Adrenal gland (tissue), 5 donors: ENCODE results near the gene RAB6A.
"Not testable (repeated sequence)": the region's sequence is repeated elsewhere in the genome, so short reads cannot be mapped to it uniquely, and the experiment has no call there.

Experiments used
- CTCF ChIP-seq, 6 experiments: fragments of 450-650 bp in 4 of 6; fragments of 200-600 bp in 2 of 6; sonication (generic) in 1 of 6; IDR thresholded peaks; 1 replicate in 5 of 6; 2 replicates in 1 of 6; pipeline versions ENCODE4 v1.5.1 to v1.8.0; 2016 to 2021; ENCODE audit warnings: antibody characterized with exemption in 6 of 6, mild to moderate bottlenecking in 2 of 6, moderate library complexity in 1 of 6
- POLR2A ChIP-seq, 2 donors: fragments of 450-650 bp; IDR thresholded peaks; one replicate each; pipeline ENCODE4 v1.6.1; 2017; ENCODE audit warnings: antibody characterized with exemption in 2 of 2, mild to moderate bottlenecking in 2 of 2, moderate library complexity in 1 of 2
- donor health status: DM: no; HTN: no; CAD: no.

GRCh38 chr11:73735959-73736358 lies 24.9 kb downstream of the RAB6A start:
- TF ChIP-seq CTCF, POLR2A (IDR thresholded peaks at IDR 0.05): not testable (repeated sequence)
